C4-2B (cell line): ENCODE results near the gene PHKB.

Experiments used
- H3K27ac ChIP-seq: fragments of 450-650 bp; 2 replicates; pipeline ENCODE4 v1.5.1; 2017
- CTCF ChIP-seq: fragments of 450-650 bp; conservative IDR thresholded peaks from 2 replicates; pipeline ENCODE4 v1.5.1; 2017; ENCODE audit warnings: mild to moderate bottlenecking
- ZFX ChIP-seq: fragments of 450-650 bp; IDR thresholded peaks from 2 replicates; pipeline ENCODE4 v1.6.1; 2017

PHKB gene

GRCh38 chr16:47567321-47567720 lies 106.2 kb downstream of the PHKB start:
- TF ChIP-seq ZFX (no peak), CTCF (no peak)
- no peak overlapping the region for H3K27ac ChIP-seq

- no peak for TF ChIP-seq ZFX
- no peak overlapping the region for H3K27ac ChIP-seq
Observed at GRCh38 chr16:47568351-47568750, 107.2 kb downstream of the PHKB start.

GRCh38 chr16:47571049-47571448 lies 109.9 kb downstream of the PHKB start:
- H3K27ac ChIP-seq, result no peak overlapping the region
- TF ChIP-seq CTCF, result no peak
- TF ChIP-seq ZFX, result no peak

- no peak overlapping the region for H3K27ac ChIP-seq
- no peak for TF ChIP-seq ZFX
- no peak for TF ChIP-seq CTCF
Observed at GRCh38 chr16:47571711-47572110, 110.6 kb downstream of the PHKB start.

- TF ChIP-seq ZFX (no peak), CTCF (no peak)
- H3K27ac ChIP-seq, result no peak overlapping the region
Observed at GRCh38 chr16:47574091-47575054, 113.2 kb downstream of the PHKB start.

- H3K27ac ChIP-seq, result no peak overlapping the region
- no peak for TF ChIP-seq ZFX
- TF ChIP-seq CTCF, result no peak
Observed at GRCh38 chr16:47577029-47577428, 115.9 kb downstream of the PHKB start.

- no peak for TF ChIP-seq CTCF
- TF ChIP-seq ZFX, result no peak
- H3K27ac ChIP-seq, result no peak overlapping the region
Observed at GRCh38 chr16:47578033-47578432, 116.9 kb downstream of the PHKB start.

GRCh38 chr16:47578573-47578972 lies 117.4 kb downstream of the PHKB start:
- TF ChIP-seq CTCF (no peak), ZFX (no peak)
- H3K27ac ChIP-seq, result no peak overlapping the region
